ENCODE data around the gene CLSTN2. TPM values are rescaled to one million over a fixed set of nuclear protein-coding genes. Genes with fewer than 3 reads are reported as not detected.

The CLSTN2 gene
- total RNA-seq, 1 donor = 7.3 TPM

DNA sequence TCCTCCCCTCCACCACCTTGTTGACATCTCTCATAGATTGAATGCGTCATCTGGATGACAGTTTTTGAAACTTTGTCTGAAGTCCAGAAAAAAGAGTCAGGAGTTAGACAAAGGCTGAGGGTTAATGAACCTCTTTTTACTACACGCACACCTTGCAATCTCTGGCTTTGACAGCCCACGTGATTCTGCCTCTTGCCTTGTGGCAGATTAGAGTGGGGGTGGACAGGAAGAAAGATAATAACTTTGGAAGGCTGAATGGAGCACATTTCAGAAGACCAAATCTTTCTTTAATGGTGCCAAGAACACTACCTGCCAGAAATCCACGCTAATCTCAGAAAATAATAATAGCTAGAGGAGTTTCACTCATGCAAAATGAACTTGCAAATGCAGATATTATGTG is 415.0 kb downstream of the CLSTN2 start:
- no peak for DNase-seq (ENCODE audit: low read depth)
- TF ChIP-seq, protein P1, sequence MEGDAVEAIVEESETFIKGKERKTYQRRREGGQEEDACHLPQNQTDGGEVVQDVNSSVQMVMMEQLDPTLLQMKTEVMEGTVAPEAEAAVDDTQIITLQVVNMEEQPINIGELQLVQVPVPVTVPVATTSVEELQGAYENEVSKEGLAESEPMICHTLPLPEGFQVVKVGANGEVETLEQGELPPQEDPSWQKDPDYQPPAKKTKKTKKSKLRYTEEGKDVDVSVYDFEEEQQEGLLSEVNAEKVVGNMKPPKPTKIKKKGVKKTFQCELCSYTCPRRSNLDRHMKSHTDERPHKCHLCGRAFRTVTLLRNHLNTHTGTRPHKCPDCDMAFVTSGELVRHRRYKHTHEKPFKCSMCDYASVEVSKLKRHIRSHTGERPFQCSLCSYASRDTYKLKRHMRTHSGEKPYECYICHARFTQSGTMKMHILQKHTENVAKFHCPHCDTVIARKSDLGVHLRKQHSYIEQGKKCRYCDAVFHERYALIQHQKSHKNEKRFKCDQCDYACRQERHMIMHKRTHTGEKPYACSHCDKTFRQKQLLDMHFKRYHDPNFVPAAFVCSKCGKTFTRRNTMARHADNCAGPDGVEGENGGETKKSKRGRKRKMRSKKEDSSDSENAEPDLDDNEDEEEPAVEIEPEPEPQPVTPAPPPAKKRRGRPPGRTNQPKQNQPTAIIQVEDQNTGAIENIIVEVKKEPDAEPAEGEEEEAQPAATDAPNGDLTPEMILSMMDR (IDR thresholded peaks at IDR 0.05; ENCODE audit: insufficient read depth, low read depth, low read length) = no peak
- no peak overlapping the region for H3K4me3 ChIP-seq (ENCODE audit: low read depth, low read length)

DNA sequence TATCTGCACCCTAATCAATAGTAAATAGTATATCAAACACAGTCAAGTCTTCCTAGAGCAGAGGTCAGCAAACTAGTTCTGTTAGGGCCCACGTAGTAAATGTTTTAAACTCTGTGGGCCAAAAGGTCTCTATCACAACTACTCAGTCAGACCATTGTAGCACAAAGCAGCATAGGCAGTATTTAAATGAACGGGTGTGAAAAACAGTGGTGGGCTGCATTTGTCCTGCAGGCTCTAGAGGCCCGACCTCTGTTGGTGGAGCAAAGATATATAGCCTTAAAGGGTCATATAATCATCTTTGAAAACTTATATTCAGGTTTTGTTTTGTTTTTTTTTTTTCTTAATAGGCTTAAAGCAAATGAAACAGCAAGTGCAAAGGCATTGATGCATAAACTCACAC is 416.5 kb downstream of the CLSTN2 start:
- no peak overlapping the region for H3K4me3 ChIP-seq (ENCODE audit: low read depth, low read length)
- TF ChIP-seq, protein P1 (IDR thresholded peaks at IDR 0.05; ENCODE audit: insufficient read depth, low read depth, low read length) = no peak
- no peak for DNase-seq (ENCODE audit: low read depth)

DNA sequence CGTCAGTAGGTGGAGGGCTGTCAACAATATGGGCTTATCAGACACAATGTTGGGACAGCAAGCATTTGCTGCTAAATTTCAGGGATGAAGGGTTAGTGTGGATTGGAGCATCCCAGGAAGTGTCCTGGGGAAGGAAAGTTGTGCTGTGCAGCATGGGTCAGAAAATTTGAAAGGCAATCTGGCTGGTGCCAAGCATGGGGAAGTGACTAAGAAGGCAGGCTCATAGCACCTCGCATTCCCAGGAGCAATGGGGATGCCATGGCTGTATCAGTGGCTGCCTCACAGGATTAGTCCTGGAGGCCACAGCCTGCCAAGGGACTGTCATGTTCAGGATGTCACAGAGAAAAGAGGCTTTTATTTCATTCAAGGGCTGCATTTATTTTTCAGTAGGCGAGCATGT is 420.5 kb downstream of the CLSTN2 start:
- no peak for DNase-seq (ENCODE audit: low read depth)
- no peak overlapping the region for H3K4me3 ChIP-seq (ENCODE audit: low read depth, low read length)
- TF ChIP-seq, protein P1 (IDR thresholded peaks at IDR 0.05; ENCODE audit: insufficient read depth, low read depth, low read length) = no peak

DNA sequence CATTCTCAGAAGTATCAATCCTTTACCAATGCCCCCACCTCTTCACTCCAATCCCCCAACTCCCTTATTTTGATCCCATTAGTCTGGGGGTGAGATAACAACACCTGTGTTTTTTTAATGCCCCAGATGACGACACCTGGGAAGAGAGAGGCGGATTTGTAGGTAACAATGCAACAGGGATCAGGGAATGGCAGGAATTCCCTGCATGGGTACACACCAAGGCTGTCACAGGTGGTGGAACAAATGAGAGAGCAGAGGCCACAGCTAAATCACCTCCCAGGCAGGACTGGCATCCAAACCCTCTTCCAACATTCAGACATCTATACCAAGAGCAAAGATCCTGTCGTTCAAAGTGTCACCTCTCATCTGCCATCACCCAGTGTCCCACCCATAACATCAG is 423.7 kb downstream of the CLSTN2 start:
- no peak overlapping the region for H3K4me3 ChIP-seq (ENCODE audit: low read depth, low read length)
- TF ChIP-seq, protein P1 (IDR thresholded peaks at IDR 0.05; ENCODE audit: insufficient read depth, low read depth, low read length) = no peak
- DNase-seq (ENCODE audit: low read depth) = no peak

DNA sequence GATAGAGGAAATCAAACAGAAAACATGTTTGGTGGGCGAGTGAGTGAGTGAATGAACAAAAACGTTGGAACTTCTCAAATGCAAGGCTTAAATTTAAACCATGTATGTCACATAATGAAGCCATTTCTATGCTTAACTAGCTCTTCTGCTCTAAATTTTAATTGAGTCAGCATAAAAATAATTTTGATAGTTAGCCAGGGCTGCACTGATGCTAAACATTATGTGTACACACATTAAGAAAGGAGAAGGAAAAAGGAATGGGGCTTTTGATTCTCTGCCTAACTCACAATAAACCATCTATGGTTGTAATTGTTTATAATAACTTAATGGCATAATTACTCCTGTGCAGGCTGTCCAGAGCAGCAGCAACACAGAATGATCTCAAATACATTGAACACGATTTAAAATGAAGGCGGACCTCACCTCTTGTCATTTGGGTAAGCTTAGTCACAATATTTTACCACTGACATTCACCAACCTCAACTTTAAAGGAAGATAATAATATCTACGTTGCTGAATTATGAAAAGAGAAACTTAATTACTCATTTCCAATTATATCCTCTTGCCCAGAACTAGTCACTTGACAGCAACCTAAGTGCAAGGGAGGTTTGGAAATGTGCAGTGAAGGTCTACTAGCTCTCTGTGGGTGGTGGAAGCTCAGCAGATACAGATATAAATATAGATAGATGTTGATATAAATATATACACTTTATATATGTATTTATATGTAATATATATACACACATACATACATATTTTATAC is 424.4 kb downstream of the CLSTN2 start:
- TF ChIP-seq, protein P1 (IDR thresholded peaks at IDR 0.05; ENCODE audit: insufficient read depth, low read depth, low read length) = no peak
- H3K4me3 ChIP-seq (ENCODE audit: low read depth, low read length) = no peak overlapping the region
- no peak for DNase-seq (ENCODE audit: low read depth)

DNA sequence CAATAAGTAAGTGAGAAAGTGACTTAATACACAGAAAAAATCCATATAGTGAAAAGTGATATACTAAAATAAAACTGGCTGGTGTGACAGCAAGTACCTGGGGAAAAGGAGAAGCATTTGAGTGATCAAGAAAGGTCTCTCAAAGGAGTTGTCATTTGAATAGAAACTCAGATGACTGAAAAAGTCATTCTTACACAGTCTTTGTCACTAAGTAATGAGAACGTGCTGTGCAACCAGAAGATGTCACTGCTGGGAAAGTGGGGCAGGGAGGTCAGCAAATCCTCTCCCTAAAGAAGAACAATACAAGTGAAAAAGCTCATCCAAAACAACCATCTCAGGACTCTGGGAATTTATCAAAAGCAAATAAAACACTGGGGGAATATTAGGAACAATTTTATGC is 425.3 kb downstream of the CLSTN2 start:
- no peak overlapping the region for H3K4me3 ChIP-seq (ENCODE audit: low read depth, low read length)
- TF ChIP-seq, protein P1 (IDR thresholded peaks at IDR 0.05; ENCODE audit: insufficient read depth, low read depth, low read length) = peak; percentile 5
- DNase-seq (ENCODE audit: low read depth) = no peak

DNA sequence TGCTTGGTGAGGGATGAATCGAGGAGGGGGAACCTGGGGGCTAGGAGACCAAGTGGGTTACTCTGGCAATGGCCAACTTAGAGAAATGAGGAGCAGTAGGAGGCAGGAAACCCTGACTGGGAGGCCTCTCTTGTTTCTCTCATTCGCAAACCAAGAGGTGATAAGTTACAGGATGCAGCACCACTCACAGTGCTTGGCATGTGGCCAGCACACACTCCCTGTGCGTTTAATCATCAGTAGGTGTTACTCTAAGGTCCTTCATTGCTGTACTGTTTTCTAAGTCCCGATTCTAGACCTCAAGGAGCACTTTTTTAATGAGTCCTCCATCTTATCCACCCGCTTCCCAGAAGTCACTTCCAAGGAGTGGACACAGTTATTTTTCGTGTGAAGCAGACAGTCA is 428.8 kb downstream of the CLSTN2 start:
- TF ChIP-seq, protein P1 (IDR thresholded peaks at IDR 0.05; ENCODE audit: insufficient read depth, low read depth, low read length) = no peak
- no peak overlapping the region for H3K4me3 ChIP-seq (ENCODE audit: low read depth, low read length)
- no peak for DNase-seq (ENCODE audit: low read depth)

All from fibroblast of villous mesenchyme (primary cell).